Activated naive CD4-positive, alpha-beta T cell treated with Interleukin-2 at 50 U/mL for 16 hours (primary cell): ENCODE results near the gene ARFGEF2.
"Not testable (repeated sequence)": the region's sequence is repeated elsewhere in the genome, so short reads cannot be mapped to it uniquely, and the experiment has no call there.

Experiments
- DNase-seq: peaks from one replicate; pipeline ENCODE4 v3.0.0-alpha.2; 2020

The ARFGEF2 gene

GRCh38 chr20:48921168-48921882, at the start of gene ARFGEF2:
Gene ARFGEF2 (plus strand): TSS chr20:48921711. CDS start chr20:48921890, 179 bp downstream.
- DNase-seq: peak; percentile 95

GRCh38 chr20:48875233-48875913, 46.1 kb upstream of the ARFGEF2 start:
- no peak for DNase-seq

- DNase-seq: no peak
Observed at GRCh38 chr20:48875914-48876240, 45.6 kb upstream of the ARFGEF2 start.

- no peak for DNase-seq
Observed at GRCh38 chr20:48877304-48877703, 44.2 kb upstream of the ARFGEF2 start.

- DNase-seq: no peak
Observed at GRCh38 chr20:48878534-48879248, 42.8 kb upstream of the ARFGEF2 start.

GRCh38 chr20:48879612-48880245, 41.8 kb upstream of the ARFGEF2 start:
- DNase-seq: no peak

GRCh38 chr20:48880331-48880730, 41.2 kb upstream of the ARFGEF2 start:
- no peak for DNase-seq

- no peak for DNase-seq
Observed at GRCh38 chr20:48880981-48881657, 40.4 kb upstream of the ARFGEF2 start.

- DNase-seq: no peak
Observed at GRCh38 chr20:48885237-48885636, 36.3 kb upstream of the ARFGEF2 start.

- no peak for DNase-seq
Observed at GRCh38 chr20:48886194-48886593, 35.3 kb upstream of the ARFGEF2 start.

- DNase-seq: no peak
Observed at GRCh38 chr20:48886811-48887210, 34.7 kb upstream of the ARFGEF2 start.

GRCh38 chr20:48888517-48888916, 33.0 kb upstream of the ARFGEF2 start:
- not testable (repeated sequence) for DNase-seq

GRCh38 chr20:48889140-48889790, 32.2 kb upstream of the ARFGEF2 start:
- DNase-seq: no peak

GRCh38 chr20:48891235-48892048, 30.1 kb upstream of the ARFGEF2 start:
- no peak for DNase-seq

GRCh38 chr20:48892049-48892470, 29.5 kb upstream of the ARFGEF2 start:
- no peak for DNase-seq

GRCh38 chr20:48892891-48893290, 28.6 kb upstream of the ARFGEF2 start:
- DNase-seq: no peak

GRCh38 chr20:48893374-48893773, 28.1 kb upstream of the ARFGEF2 start:
- DNase-seq: no peak

GRCh38 chr20:48897305-48898010, 24.1 kb upstream of the ARFGEF2 start:
- no peak for DNase-seq

GRCh38 chr20:48898210-48898609, 23.3 kb upstream of the ARFGEF2 start:
- no peak for DNase-seq

- DNase-seq: no peak
Observed at GRCh38 chr20:48898896-48899530, 22.5 kb upstream of the ARFGEF2 start.
